Parathyroid adenoma (tissue), 2 donors: ENCODE results near the gene SLC5A9.

Experiments used
- H2AFZ ChIP-seq: fragments of 300-600 bp; sonication (generic); one replicate; pipeline ENCODE4 v1.7.0; 2017; ENCODE audit warnings: antibody characterized with exemption, mild to moderate bottlenecking
- H3K27ac ChIP-seq: fragments of 300-600 bp; sonication (generic); one replicate; pipeline ENCODE4 v1.7.0; 2017
- H3K27me3 ChIP-seq: fragments of 300-600 bp; sonication (generic); one replicate; pipeline ENCODE4 v1.7.0; 2017; ENCODE audit warnings: low read length; ENCODE audit not compliant: control insufficient read depth, insufficient read depth
- H3K36me3 ChIP-seq: fragments of 300-600 bp; sonication (generic); one replicate; pipeline ENCODE4 v1.7.0; 2017; ENCODE audit warnings: low read length; ENCODE audit not compliant: control insufficient read depth, insufficient read depth
- H3K4me1 ChIP-seq: fragments of 300-600 bp; sonication (generic); one replicate; pipeline ENCODE4 v1.7.0; 2017; ENCODE audit warnings: control low read depth
- H3K4me2 ChIP-seq: fragments of 300-600 bp; sonication (generic); one replicate; pipeline ENCODE4 v1.7.0; 2017; ENCODE audit warnings: low read length
- H3K4me3 ChIP-seq: fragments of 300-600 bp; sonication (generic); one replicate; pipeline ENCODE4 v1.7.0; 2017; ENCODE audit warnings: low read depth, low read length
- H3K79me2 ChIP-seq: fragments of 300-600 bp; sonication (generic); one replicate; pipeline ENCODE4 v1.7.0; 2017; ENCODE audit warnings: control low read depth
- H3K9ac ChIP-seq: fragments of 300-600 bp; sonication (generic); one replicate; pipeline ENCODE4 v1.7.0; 2017; ENCODE audit warnings: mild to moderate bottlenecking
- H3K9me3 ChIP-seq: fragments of 300-600 bp; sonication (generic); one replicate; pipeline ENCODE4 v1.7.0; 2017; ENCODE audit warnings: low read length; ENCODE audit not compliant: control insufficient read depth
- CTCF ChIP-seq: fragments of 300-600 bp; sonication (generic); IDR thresholded peaks from one replicate; pipeline ENCODE4 v1.7.0; 2017; ENCODE audit warnings: antibody characterized with exemption, mild to moderate bottlenecking
- donor health status: primary hyperparathyroidism.

Gene SLC5A9

GRCh38 chr1:48251323-48251722 is 28.8 kb downstream of the SLC5A9 start:
- Histone ChIP-seq H3K9me3 (no peaks in the 10 kb centered on the region), H3K36me3 (no peaks in the 10 kb centered on the region), H3K79me2 (no peaks in the 10 kb centered on the region), H3K4me3 (no peak overlapping the region), H3K9ac (no peak overlapping the region), H3K4me2 (no peak overlapping the region), H3K27me3 (no peaks in the 10 kb centered on the region), H3K27ac (no peak overlapping the region), H3K4me1 (no peaks in the 10 kb centered on the region), H2AFZ (no peak overlapping the region)
- TF ChIP-seq CTCF, result no peak

GRCh38 chr1:48251821-48252220 is 29.3 kb downstream of the SLC5A9 start:
- Histone ChIP-seq H3K4me1 (no peaks in the 10 kb centered on the region), H3K9ac (no peak overlapping the region), H2AFZ (no peak overlapping the region), H3K4me2 (no peak overlapping the region), H3K27me3 (no peaks in the 10 kb centered on the region), H3K4me3 (no peak overlapping the region), H3K9me3 (no peaks in the 10 kb centered on the region), H3K36me3 (no peaks in the 10 kb centered on the region), H3K79me2 (no peaks in the 10 kb centered on the region), H3K27ac (no peak overlapping the region)
- no peak for TF ChIP-seq CTCF

DNA sequence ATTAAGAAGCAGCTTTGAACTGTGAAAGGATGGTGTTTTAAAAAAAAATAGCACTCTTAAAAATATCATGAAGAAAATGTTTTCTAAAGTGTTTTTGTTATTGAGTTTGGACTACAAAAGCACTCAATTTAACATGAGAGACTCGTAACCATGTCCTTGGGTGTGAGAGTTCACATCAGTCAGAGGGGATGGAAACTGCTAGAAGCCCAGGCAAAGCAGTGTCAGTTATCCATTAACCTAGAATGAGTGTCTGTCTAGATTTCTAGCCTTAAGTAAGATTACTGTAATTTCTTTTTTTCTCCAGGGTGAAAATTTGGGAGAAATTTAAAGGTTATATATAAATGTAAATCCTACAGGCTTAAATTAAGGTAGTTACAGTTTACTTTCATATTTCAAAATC is 31.7 kb downstream of the SLC5A9 start:
- TF ChIP-seq CTCF, result no peak
- Histone ChIP-seq H2AFZ (no peak overlapping the region), H3K79me2 (no peaks in the 10 kb centered on the region), H3K27me3 (no peaks in the 10 kb centered on the region), H3K4me3 (no peak overlapping the region), H3K36me3 (no peaks in the 10 kb centered on the region), H3K9ac (no peak overlapping the region), H3K4me2 (no peak overlapping the region), H3K27ac (no peak overlapping the region), H3K4me1 (no peaks in the 10 kb centered on the region), H3K9me3 (no peaks in the 10 kb centered on the region)

DNA sequence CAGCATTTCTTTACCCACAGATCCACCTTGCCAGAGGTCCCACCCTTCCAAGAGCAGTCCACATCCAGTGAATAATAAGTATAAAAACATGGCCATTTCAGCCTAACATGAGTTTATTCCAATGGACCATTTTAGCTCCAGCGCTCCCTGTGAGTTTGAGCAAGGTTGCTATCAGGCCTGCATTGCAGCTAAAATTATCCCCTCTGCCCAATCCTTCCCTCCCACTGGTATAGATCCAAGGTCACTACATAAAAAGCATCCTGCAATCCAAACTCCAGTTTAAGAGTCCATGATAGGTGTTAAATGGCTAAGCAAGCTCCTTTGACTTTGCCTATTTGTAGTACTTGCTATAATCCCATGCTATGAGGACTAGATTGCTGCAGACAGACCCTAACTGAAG is 35.6 kb downstream of the SLC5A9 start:
- no peaks in the 10 kb centered on the region for H3K79me2 ChIP-seq
- no peak overlapping the region for H3K4me2 ChIP-seq
- no peak for TF ChIP-seq CTCF
- H3K9me3 ChIP-seq, result no peaks in the 10 kb centered on the region
- no peak overlapping the region for H3K9ac ChIP-seq
- H3K27me3 ChIP-seq, result no peaks in the 10 kb centered on the region
- H3K27ac ChIP-seq, result no peak overlapping the region
- no peak overlapping the region for H2AFZ ChIP-seq
- no peak overlapping the region for H3K4me3 ChIP-seq
- H3K4me1 ChIP-seq, result no peaks in the 10 kb centered on the region
- H3K36me3 ChIP-seq, result no peaks in the 10 kb centered on the region

DNA sequence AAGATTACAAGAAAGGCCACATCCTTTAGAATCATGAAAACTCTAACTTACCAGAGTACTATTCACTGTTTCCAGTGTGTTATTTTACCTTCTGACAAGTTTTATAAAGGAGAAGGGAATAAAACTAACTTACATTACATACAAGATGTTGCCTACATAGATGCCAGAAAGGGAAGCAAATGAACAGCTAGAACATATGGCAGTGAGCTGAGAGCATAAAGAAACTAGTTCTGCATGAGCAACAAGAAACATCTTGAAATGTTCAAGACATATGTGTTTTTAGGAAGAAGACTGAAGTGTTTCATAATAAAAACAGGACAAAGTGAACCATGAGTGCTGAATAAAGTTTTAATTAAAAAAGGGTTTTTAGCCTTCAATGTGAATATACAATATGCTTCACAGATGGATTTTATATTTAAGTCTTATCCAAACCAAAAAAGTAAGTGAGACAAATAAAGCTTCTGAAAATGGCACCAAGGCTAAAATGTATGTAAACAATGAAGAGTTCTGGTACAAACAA is 39.4 kb downstream of the SLC5A9 start:
- H3K36me3 ChIP-seq, result no peaks in the 10 kb centered on the region
- no peaks in the 10 kb centered on the region for H3K9me3 ChIP-seq
- no peak overlapping the region for H3K27ac ChIP-seq
- H3K79me2 ChIP-seq, result no peaks in the 10 kb centered on the region
- no peak overlapping the region for H3K9ac ChIP-seq
- no peak overlapping the region for H3K4me2 ChIP-seq
- TF ChIP-seq CTCF, result no peak
- H3K4me1 ChIP-seq, result no peaks in the 10 kb centered on the region
- no peak overlapping the region for H3K4me3 ChIP-seq
- H3K27me3 ChIP-seq, result no peaks in the 10 kb centered on the region
- no peak overlapping the region for H2AFZ ChIP-seq
